ENCODE results near the gene RAB28. TPM values are rescaled to one million over a fixed set of nuclear protein-coding genes. Genes with fewer than 3 reads are reported as not detected.

Gene RAB28
- total RNA-seq, 1 experiment from 2014 or later: 19.8 TPM

- DNase-seq: no peak
- Histone ChIP-seq H3K23ac (ENCODE audit: insufficient read length, low read depth, low read length) (no peak overlapping the region), H3K4me1 (ENCODE audit: insufficient read depth, low read length) (no peaks in the 10 kb centered on the region), H4K8ac (replicated peaks; ENCODE audit: insufficient read length, low read depth, low read length) (no peak overlapping the region), H3T11ph (ENCODE audit: low read length) (no peak overlapping the region), H3K56ac (ENCODE audit: insufficient read length, low read depth, low read length) (no peak overlapping the region), H4K20me1 (ENCODE audit: control insufficient read depth, insufficient read depth, insufficient read length) (no peaks in the 10 kb centered on the region), H3K79me1 (ENCODE audit: insufficient read depth, low read depth, low read length, poor library complexity, severe bottlenecking) (no peaks in the 10 kb centered on the region), H2BK15ac (ENCODE audit: low read depth, low read length) (no peak overlapping the region), H4K91ac (ENCODE audit: insufficient read length, low read depth, low read length) (no peak overlapping the region), H3K23me2 (ENCODE audit: insufficient read length, low read depth, low read length, poor library complexity, severe bottlenecking) (no peaks in the 10 kb centered on the region), H3K9me3 (ENCODE audit: control insufficient read depth, low read depth, low read length) (no peaks in the 10 kb centered on the region), H2BK12ac (ENCODE audit: insufficient read length, low read depth, low read length) (no peak overlapping the region), H3K79me2 (ENCODE audit: insufficient read depth, low read length) (no peaks in the 10 kb centered on the region), H3K18ac (ENCODE audit: insufficient read length, low read depth, low read length) (no peak overlapping the region), H3K14ac (ENCODE audit: insufficient read depth, low read length) (no peak overlapping the region; the same call in 1 of the 2 replicates), H3K27me3 (ENCODE audit: insufficient read depth, low read length) (no peaks in the 10 kb centered on the region), H2BK20ac (ENCODE audit: low read depth, low read length, poor library complexity, severe bottlenecking) (no peak overlapping the region), H2BK5ac (ENCODE audit: insufficient read length, low read length) (no peak overlapping the region), H2AK5ac (ENCODE audit: insufficient read length, low read length) (no peak overlapping the region), H3K4me2 (ENCODE audit: insufficient read depth, insufficient read length, low read length) (no peak overlapping the region), H2AFZ (ENCODE audit: low read length) (no peak overlapping the region), H2BK120ac (ENCODE audit: low read depth, low read length, poor library complexity, severe bottlenecking) (no peak overlapping the region), H3K27ac (ENCODE audit: insufficient read length, low read depth, low read length) (no peak overlapping the region), H4K5ac (ENCODE audit: insufficient read length, low read depth, low read length) (no peak overlapping the region), H3K4ac (ENCODE audit: low read depth, low read length) (no peak overlapping the region), H3K9ac (ENCODE audit: extremely low read depth, insufficient read length, low read length) (no peak overlapping the region)
- TF ChIP-seq CTCF (conservative IDR thresholded peaks at IDR 0.05): no peak
- Mint-ChIP-seq H3K27me3 (ENCODE audit: low read depth) (no peaks in the 10 kb centered on the region), H3K9me3 (no peaks in the 10 kb centered on the region; a peak in 1 of 5 replicates), H3K27ac (0 out of 7 replicates have a peak overlapping the region, but pooled peaks of 1 of the 3 experiments have one; percentile 24), H3K4me1 (no peaks in the 10 kb centered on the region), H3K36me3 (ENCODE audit: insufficient read depth in 1 of 3, low read depth in 3 of 3) (peaks cover 0 to 8% (median 2%) of the 10 kb centered on the region in 3 experiments; a peak in 2 of 7 replicates), H3K4me3 (no peak overlapping the region)
- no CpG with 5 or more reads among the region's 7 CpGs for WGBS (ENCODE audit: extremely low coverage, insufficient read length, low lambda C conversion rate)
These were observed 128.8 kb downstream of the RAB28 start for GRCh38 chr4:13355111-13355880.
